ENCODE measurements around the gene GARIN5B.
A peak's percentile ranks its signal among the peaks of the same experiment; 100 is the strongest.

Gene GARIN5B

DNA sequence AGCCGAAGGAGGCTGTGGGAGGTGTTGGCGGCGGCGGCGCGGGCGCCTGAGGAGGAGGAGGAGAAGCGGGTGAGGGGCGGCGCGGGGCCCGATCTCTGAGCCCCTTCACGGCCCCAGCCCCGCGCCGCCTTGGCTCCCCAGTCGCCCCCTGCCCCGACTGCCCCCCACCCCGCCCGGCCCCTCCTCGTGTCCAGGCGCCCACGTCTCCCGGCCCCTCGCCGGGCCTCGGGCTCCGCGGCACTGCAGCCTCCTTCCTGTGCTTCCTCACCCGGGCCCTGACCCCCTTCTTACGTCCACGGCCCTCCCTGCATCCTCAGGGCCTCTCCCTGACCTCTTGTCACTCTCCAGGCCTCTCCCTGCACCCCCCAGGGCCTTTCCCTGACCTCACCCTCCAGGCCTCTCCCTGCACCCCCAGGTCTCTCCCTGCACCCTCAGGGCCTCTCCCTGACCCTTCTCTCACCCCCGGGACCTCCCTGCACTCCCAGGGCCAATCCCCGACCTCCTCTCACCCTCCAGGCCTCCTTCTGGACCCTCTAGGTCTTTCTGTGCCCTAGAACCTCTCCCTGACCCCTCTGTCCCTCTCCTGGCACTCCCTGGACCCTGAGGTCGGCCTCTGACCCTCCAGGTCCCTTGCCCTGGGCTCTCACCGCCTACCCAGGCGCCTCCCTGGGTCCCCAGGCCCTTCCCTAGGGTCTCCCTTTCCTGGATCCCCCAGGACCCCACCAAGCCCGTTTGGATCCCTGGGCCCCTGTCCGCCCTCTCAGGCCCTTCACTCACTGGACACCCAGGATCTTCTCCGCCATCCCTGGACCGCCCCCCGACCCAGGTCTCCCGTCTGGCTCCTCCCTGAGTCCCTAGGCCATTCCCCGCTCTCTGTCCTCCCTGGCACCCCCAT, 22.9 kb downstream of the GARIN5B start:
- Histone ChIP-seq H3K9me2 (ENCODE audit: low read depth, low read length) (no peaks in the 10 kb centered on the region), H3K4me2 (ENCODE audit: low read length) (peak overlapping the region; percentile 89), H3K79me2 (ENCODE audit: insufficient read depth, low read length) (no peaks in the 10 kb centered on the region), H3K4me1 (ENCODE audit: insufficient read depth, low read length, severe bottlenecking) (peaks cover 25% of the 10 kb centered on the region), H2AFZ (ENCODE audit: low read length) (no peak overlapping the region), H3K36me3 (ENCODE audit: insufficient read depth, low read length) (peaks cover 14% of the 10 kb centered on the region), H4K20me1 (ENCODE audit: insufficient read depth, low read length) (no peaks in the 10 kb centered on the region), H3F3A (ENCODE audit: insufficient read depth, low read length) (no peaks in the 10 kb centered on the region), H3K27me3 (ENCODE audit: insufficient read depth, low read length) (no peaks in the 10 kb centered on the region), H3K9me3 (ENCODE audit: low read length) (no peaks in the 10 kb centered on the region), H3K27ac (ENCODE audit: low read depth, low read length, poor library complexity, severe bottlenecking) (no peak overlapping the region), H3K9ac (ENCODE audit: low read length) (peak overlapping the region; percentile 85), H3K4me3 (ENCODE audit: low read depth, low read length, poor library complexity, severe bottlenecking) (peak overlapping the region; percentile 73)
- no peak for TF ChIP-seq EZH2 (IDR thresholded peaks at IDR 0.05; ENCODE audit: borderline replicate concordance, low read length)
- TF ChIP-seq, protein P1, sequence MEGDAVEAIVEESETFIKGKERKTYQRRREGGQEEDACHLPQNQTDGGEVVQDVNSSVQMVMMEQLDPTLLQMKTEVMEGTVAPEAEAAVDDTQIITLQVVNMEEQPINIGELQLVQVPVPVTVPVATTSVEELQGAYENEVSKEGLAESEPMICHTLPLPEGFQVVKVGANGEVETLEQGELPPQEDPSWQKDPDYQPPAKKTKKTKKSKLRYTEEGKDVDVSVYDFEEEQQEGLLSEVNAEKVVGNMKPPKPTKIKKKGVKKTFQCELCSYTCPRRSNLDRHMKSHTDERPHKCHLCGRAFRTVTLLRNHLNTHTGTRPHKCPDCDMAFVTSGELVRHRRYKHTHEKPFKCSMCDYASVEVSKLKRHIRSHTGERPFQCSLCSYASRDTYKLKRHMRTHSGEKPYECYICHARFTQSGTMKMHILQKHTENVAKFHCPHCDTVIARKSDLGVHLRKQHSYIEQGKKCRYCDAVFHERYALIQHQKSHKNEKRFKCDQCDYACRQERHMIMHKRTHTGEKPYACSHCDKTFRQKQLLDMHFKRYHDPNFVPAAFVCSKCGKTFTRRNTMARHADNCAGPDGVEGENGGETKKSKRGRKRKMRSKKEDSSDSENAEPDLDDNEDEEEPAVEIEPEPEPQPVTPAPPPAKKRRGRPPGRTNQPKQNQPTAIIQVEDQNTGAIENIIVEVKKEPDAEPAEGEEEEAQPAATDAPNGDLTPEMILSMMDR (IDR thresholded peaks at IDR 0.05; ENCODE audit: low read length), result no peak

DNA sequence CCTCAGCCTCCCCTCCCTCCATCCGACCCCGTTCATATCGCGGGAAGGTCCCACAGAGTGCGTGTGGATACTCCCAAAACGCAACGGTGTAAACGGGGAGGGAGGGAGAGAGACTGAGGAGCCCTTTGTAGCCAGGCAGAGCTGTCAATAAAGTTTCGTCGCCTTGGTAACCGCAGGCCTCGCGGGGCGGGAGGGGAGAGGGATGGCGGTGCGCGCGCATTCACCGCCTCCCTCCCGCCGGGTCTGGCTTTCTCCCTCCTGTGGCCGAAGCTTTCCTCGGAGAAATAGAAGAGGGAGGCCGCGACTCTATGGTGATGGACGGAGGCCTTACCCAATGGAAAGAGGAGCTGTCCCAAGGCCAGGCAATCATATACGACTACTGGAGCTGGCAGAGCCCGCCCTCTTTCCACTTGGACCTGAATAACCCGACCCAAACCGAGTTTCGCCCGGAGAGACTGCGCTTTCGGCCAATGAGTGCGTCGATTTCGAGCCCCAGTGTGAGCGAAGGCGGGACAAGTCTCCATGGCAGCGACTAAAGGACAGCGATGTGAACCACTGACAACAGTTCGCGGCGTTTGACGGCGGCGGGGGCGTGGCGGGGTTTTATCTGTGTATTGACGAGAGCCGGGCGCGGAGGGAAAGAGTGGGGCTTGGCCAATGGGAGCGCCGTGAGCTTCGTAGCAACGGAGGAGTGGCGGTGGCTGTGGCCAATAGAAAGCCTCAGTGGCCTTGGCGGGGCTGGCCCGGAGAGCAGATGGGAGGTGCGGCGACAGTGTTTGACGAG, 23.8 kb downstream of the GARIN5B start, which contains the start of gene KMT5C:
Gene KMT5C, plus strand, starts transcription at position 772 of the 784 bp plus-strand sequence. CDS start 2,061 bp downstream, outside the sequence.
- no peaks in the 10 kb centered on the region for H3K9me3 ChIP-seq (ENCODE audit: low read length)
- TF ChIP-seq, protein P1 (IDR thresholded peaks at IDR 0.05; ENCODE audit: low read length), result no peak
- no peak for TF ChIP-seq EZH2 (IDR thresholded peaks at IDR 0.05; ENCODE audit: borderline replicate concordance, low read length)
- peak within 1 kb of the TSS; percentile 89 for H3K4me2 ChIP-seq (ENCODE audit: low read length)
- no peaks in the 10 kb centered on the region for H3K9me2 ChIP-seq (ENCODE audit: low read depth, low read length)
- H3K27ac ChIP-seq (ENCODE audit: low read depth, low read length, poor library complexity, severe bottlenecking), result peak within 1 kb of the TSS; percentile 62
- H3K27me3 ChIP-seq (ENCODE audit: insufficient read depth, low read length), result no peaks in the 10 kb centered on the region
- peaks cover 25% of the 10 kb centered on the region for H3K4me1 ChIP-seq (ENCODE audit: insufficient read depth, low read length, severe bottlenecking)
- no peaks in the 10 kb centered on the region for H3K79me2 ChIP-seq (ENCODE audit: insufficient read depth, low read length)
- no peaks in the 10 kb centered on the region for H4K20me1 ChIP-seq (ENCODE audit: insufficient read depth, low read length)
- peak within 1 kb of the TSS; percentile 73 for H3K4me3 ChIP-seq (ENCODE audit: low read depth, low read length, poor library complexity, severe bottlenecking)
- peak within 1 kb of the TSS; percentile 72 for H2AFZ ChIP-seq (ENCODE audit: low read length)
- H3K36me3 ChIP-seq (ENCODE audit: insufficient read depth, low read length), result peaks cover 14% of the 10 kb centered on the region
- no peaks in the 10 kb centered on the region for H3F3A ChIP-seq (ENCODE audit: insufficient read depth, low read length)
- peak within 1 kb of the TSS; percentile 85 for H3K9ac ChIP-seq (ENCODE audit: low read length)

DNA sequence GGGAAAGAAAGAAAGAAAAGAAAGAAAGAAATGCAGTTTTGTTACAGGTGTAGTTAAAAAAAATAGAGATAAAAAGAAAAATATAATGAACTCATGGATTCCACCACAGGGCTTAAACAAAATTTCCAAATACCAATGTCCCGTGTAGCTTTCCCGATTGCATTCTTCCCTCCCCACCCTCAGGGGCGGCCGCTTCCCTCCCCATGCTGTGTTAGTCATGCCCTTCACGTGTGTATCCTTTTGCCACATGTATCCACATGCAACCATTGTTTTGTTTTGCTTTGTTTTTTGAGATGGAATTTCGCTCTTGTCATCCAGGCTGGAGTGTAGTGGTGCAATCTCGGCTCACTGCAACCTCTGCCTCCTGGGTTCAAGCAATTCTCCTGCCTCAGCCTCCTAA, 27.0 kb downstream of the GARIN5B start:
- H3K9ac ChIP-seq (ENCODE audit: low read length), result no peak overlapping the region
- H3K4me2 ChIP-seq (ENCODE audit: low read length), result no peak overlapping the region
- H3F3A ChIP-seq (ENCODE audit: insufficient read depth, low read length), result no peaks in the 10 kb centered on the region
- no peak for TF ChIP-seq EZH2 (IDR thresholded peaks at IDR 0.05; ENCODE audit: borderline replicate concordance, low read length)
- TF ChIP-seq, protein P1 (IDR thresholded peaks at IDR 0.05; ENCODE audit: low read length), result no peak
- no peak overlapping the region for H3K27ac ChIP-seq (ENCODE audit: low read depth, low read length, poor library complexity, severe bottlenecking)
- no peak overlapping the region for H2AFZ ChIP-seq (ENCODE audit: low read length)
- no peaks in the 10 kb centered on the region for H3K36me3 ChIP-seq (ENCODE audit: insufficient read depth, low read length)
- no peaks in the 10 kb centered on the region for H3K9me2 ChIP-seq (ENCODE audit: low read depth, low read length)
- no peaks in the 10 kb centered on the region for H3K27me3 ChIP-seq (ENCODE audit: insufficient read depth, low read length)
- H3K79me2 ChIP-seq (ENCODE audit: insufficient read depth, low read length), result no peaks in the 10 kb centered on the region
- no peaks in the 10 kb centered on the region for H3K9me3 ChIP-seq (ENCODE audit: low read length)
- peaks cover 19% of the 10 kb centered on the region for H3K4me1 ChIP-seq (ENCODE audit: insufficient read depth, low read length, severe bottlenecking)
- H4K20me1 ChIP-seq (ENCODE audit: insufficient read depth, low read length), result no peaks in the 10 kb centered on the region
- no peak overlapping the region for H3K4me3 ChIP-seq (ENCODE audit: low read depth, low read length, poor library complexity, severe bottlenecking)
